VCaP (cell line): Measurements from ENCODE around the gene GLB1L3.

Experiments
- H3K27ac ChIP-seq: fragments of 450-650 bp; 2 replicates; pipeline ENCODE4 v1.5.1; 2017
- CTCF ChIP-seq: fragments of 450-650 bp; conservative IDR thresholded peaks from 2 replicates; pipeline ENCODE4 v1.5.1; 2017; ENCODE audit warnings: mild to moderate bottlenecking, moderate library complexity

GLB1L3 gene

GRCh38 chr11:134349109-134349801, 73.1 kb downstream of the GLB1L3 start:
- H3K27ac ChIP-seq = no peak overlapping the region
- TF ChIP-seq CTCF = no peak

GRCh38 chr11:134349802-134350355, 73.7 kb downstream of the GLB1L3 start:
- H3K27ac ChIP-seq = no peak overlapping the region
- no peak for TF ChIP-seq CTCF

- H3K27ac ChIP-seq = no peak overlapping the region
- no peak for TF ChIP-seq CTCF
These were observed 74.2 kb downstream of the GLB1L3 start for GRCh38 chr11:134350381-134350780.

GRCh38 chr11:134352111-134352510, 75.9 kb downstream of the GLB1L3 start:
- no peak for TF ChIP-seq CTCF
- H3K27ac ChIP-seq = no peak overlapping the region

DNA sequence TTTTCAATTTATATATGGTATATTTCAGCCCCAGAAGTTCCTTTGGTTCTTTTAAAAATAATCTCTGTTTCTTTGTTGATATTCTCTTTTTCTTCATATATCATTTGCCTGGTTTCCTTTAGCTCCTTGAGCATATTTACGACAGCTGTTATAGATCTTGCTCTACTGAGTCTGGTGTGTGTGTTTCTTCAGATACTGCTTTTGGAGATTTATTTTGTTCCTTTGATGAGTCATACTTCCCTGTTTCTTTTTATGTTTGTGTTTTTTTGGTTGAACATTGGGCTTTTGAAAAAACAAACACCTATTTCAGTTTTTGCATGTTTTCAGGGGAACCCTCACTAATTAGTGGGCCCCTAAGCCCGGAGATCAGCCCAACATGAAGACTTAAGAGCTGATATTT, 79.0 kb downstream of the GLB1L3 start:
- H3K27ac ChIP-seq = peak overlapping the region; percentile 20
- TF ChIP-seq CTCF = no peak

DNA sequence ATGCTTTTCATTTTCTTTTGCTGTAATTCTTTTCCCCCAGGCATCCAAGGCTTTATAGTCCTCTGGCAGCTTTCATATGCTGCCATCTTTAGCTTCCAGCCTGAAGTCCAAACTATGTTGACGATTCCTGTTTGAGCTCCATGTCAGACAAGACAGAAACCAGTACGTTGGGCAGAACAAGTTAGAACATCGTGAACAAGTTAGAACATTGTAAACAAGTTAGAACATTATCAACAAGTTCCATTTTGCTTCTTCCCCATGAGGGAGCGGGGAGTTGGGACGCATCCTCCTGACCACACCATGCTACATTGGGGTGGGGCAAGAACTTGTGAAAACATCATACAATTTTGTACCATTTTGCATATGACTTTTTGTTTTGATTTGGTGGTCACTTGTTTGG, 79.5 kb downstream of the GLB1L3 start:
- no peak for TF ChIP-seq CTCF
- peak overlapping the region; percentile 20 for H3K27ac ChIP-seq

GRCh38 chr11:134356656-134357544, 80.7 kb downstream of the GLB1L3 start:
- TF ChIP-seq CTCF = no peak

More at GRCh38 chr11:134356656-134357544, 80.7 kb downstream of the GLB1L3 start:
- H3K27ac ChIP-seq = no peak overlapping the region
